GM12892 (cell line): ENCODE results near the gene FGF11.
A peak's percentile ranks its signal among the peaks of the same experiment; 100 is the strongest.

Source experiments
- DNase-seq: peaks from one replicate; pipeline ENCODE4 v3.0.0; 2011; ENCODE audit not compliant: insufficient read length
- FAIRE-seq: peaks from 2 replicates; lab custom pipeline; 2011; peaks lifted over from hg19 to GRCh38; lab: Jason Lieb, UNC
- POLR2A ChIP-seq: IDR thresholded peaks from 2 replicates; pipeline ENCODE4 v1.6.1; 2011; ENCODE audit warnings: low read depth, low read length, control low read depth
- POLR2AphosphoS5 ChIP-seq: IDR thresholded peaks from 2 replicates; pipeline ENCODE4 v1.6.1; 2011; ENCODE audit warnings: low read depth, low read length, control low read depth
- TAF1 ChIP-seq: IDR thresholded peaks from 2 replicates; pipeline ENCODE4 v1.6.1; 2011; ENCODE audit warnings: low read depth, mild to moderate bottlenecking, control low read depth, low read length, borderline replicate concordance

FGF11 gene

GRCh38 chr17:7426203-7426863 is 13.0 kb upstream of the FGF11 start:
- DNase-seq (no peak), FAIRE-seq (no peak)
- TF ChIP-seq POLR2AphosphoS5 (no peak), POLR2A (no peak), TAF1 (no peak)

- FAIRE-seq (no peak), DNase-seq (no peak)
- TF ChIP-seq TAF1 (no peak), POLR2AphosphoS5 (no peak), POLR2A (no peak)
Measured at GRCh38 chr17:7426896-7427489, 12.3 kb upstream of the FGF11 start.

- TF ChIP-seq POLR2AphosphoS5 (no peak), POLR2A (no peak), TAF1 (no peak)
- no peak for FAIRE-seq
Measured at GRCh38 chr17:7427549-7427948, 11.8 kb upstream of the FGF11 start.

GRCh38 chr17:7428557-7428956 is 10.8 kb upstream of the FGF11 start, which contains the start of gene SPEM3:
Gene SPEM3, plus strand, starts transcription at chr17:7428857. Its CDS starts 46 bp downstream, at chr17:7428903.
- DNase-seq (no peak), FAIRE-seq (no peak)
- TF ChIP-seq POLR2A (no peak), TAF1 (no peak), POLR2AphosphoS5 (no peak)

More at GRCh38 chr17:7427549-7427948, 11.8 kb upstream of the FGF11 start:
- no peak for DNase-seq

GRCh38 chr17:7429722-7430121 is 9.6 kb upstream of the FGF11 start:
- FAIRE-seq (no peak), DNase-seq (no peak)
- TF ChIP-seq TAF1 (no peak), POLR2AphosphoS5 (no peak), POLR2A (no peak)

GRCh38 chr17:7431231-7431630 is 8.1 kb upstream of the FGF11 start:
- DNase-seq: no peak
- FAIRE-seq: no peak
- TF ChIP-seq POLR2AphosphoS5 (no peak), POLR2A (no peak), TAF1 (no peak)

- TF ChIP-seq POLR2AphosphoS5 (no peak), POLR2A (no peak), TAF1 (no peak)
- DNase-seq: no peak
- no peak for FAIRE-seq
Measured at GRCh38 chr17:7432296-7432695, 7.0 kb upstream of the FGF11 start.

- no peak for FAIRE-seq
- DNase-seq: no peak
- TF ChIP-seq POLR2A: peak; percentile 40; the same call in 1 of the 2 replicates
- TF ChIP-seq POLR2AphosphoS5: no peak
- TF ChIP-seq TAF1: no peak
Measured at GRCh38 chr17:7435676-7436555, 3.4 kb upstream of the FGF11 start.

- peak; percentile 80 for FAIRE-seq
- no peak for TF ChIP-seq POLR2AphosphoS5
- no peak for TF ChIP-seq POLR2A
- no peak for TF ChIP-seq TAF1
- DNase-seq: no peak
Measured at GRCh38 chr17:7436556-7437368, 2.5 kb upstream of the FGF11 start.

- TF ChIP-seq POLR2A (no peak), TAF1 (no peak), POLR2AphosphoS5 (no peak)
- no peak for DNase-seq
- no peak for FAIRE-seq
Measured at GRCh38 chr17:7437369-7437863, 1.9 kb upstream of the FGF11 start.
